GM12873 (cell line): ENCODE data around the gene TSPAN9.

ENCODE experiments used
- TF ChIP-seq, protein P1 (sequence below): IDR thresholded peaks from 2 replicates; pipeline ENCODE4 v1.5.1; 2012; ENCODE audit warnings: low read depth, mild to moderate bottlenecking, moderate library complexity, low read length, control low read depth; ENCODE audit not compliant: insufficient read depth; ENCODE audit errors: missing control alignments

Gene TSPAN9, protein sequence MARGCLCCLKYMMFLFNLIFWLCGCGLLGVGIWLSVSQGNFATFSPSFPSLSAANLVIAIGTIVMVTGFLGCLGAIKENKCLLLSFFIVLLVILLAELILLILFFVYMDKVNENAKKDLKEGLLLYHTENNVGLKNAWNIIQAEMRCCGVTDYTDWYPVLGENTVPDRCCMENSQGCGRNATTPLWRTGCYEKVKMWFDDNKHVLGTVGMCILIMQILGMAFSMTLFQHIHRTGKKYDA

DNA sequence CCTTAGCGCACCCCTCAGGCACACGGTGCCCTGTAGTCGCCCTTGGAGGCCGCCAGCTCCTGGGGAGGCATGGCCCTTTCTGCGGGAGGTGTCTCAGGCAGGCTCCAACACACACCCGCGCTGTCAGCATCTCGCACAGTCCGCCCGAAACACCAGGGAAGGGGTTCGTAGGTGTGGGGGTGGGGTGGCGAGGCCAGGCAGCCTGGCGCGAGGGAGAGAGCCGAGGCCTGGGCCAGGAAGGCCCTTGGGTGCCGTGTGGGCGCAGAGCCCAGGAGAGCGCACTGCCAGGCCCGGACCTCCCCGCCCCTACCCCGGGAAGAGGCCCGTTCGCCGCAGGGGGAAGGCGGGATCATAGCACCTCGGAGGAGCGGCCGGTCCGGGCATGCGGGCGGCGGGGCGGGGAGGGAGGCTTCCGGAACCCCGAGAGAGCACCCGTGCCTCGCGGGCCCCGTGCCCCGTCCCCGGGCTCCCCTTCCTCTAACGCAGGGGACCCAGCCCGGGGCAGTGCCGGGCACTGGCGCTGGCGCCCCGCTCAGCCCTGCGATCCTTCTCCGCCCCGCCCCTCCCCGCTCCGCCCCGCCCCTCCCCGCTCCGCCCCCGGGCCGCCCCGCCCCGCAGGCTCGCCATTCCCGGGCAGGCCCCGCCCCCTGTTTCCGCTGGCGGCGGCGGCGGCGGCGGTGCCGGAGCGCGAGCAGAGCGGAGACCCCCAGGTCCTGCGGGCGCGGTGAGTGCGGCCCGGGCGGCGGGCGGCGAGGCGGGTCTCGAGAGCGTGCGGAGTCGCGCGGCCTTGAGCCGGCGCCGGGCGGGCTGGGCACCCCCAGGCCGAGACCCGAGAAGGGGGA, at the start of gene TSPAN9:
TSS of gene TSPAN9 (plus strand) at position 650 of the 842 bp plus-strand sequence. CDS start 123,815 bp downstream, outside the sequence.
- TF ChIP-seq, protein P1, sequence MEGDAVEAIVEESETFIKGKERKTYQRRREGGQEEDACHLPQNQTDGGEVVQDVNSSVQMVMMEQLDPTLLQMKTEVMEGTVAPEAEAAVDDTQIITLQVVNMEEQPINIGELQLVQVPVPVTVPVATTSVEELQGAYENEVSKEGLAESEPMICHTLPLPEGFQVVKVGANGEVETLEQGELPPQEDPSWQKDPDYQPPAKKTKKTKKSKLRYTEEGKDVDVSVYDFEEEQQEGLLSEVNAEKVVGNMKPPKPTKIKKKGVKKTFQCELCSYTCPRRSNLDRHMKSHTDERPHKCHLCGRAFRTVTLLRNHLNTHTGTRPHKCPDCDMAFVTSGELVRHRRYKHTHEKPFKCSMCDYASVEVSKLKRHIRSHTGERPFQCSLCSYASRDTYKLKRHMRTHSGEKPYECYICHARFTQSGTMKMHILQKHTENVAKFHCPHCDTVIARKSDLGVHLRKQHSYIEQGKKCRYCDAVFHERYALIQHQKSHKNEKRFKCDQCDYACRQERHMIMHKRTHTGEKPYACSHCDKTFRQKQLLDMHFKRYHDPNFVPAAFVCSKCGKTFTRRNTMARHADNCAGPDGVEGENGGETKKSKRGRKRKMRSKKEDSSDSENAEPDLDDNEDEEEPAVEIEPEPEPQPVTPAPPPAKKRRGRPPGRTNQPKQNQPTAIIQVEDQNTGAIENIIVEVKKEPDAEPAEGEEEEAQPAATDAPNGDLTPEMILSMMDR, result no peak

DNA sequence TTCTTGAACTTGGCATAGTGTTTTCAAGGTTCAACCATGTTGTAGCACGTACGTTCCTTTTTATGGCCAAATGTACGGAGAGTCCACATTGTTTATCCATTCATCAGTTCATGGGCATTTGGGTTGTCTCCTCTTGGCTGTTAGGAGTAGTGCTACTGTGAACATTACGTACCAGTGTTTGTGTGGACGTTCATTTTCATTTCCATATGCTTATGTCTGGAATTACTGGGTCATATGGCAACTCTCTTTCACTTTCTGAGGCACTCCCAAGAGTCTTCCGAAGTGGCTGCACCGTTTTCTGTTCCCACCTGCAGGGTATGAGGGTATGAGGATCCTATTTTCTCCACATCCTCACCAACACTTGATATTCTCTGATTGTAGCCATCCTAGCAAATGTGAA, 49.1 kb upstream of the TSPAN9 start:
- TF ChIP-seq, protein P1, result no peak

DNA sequence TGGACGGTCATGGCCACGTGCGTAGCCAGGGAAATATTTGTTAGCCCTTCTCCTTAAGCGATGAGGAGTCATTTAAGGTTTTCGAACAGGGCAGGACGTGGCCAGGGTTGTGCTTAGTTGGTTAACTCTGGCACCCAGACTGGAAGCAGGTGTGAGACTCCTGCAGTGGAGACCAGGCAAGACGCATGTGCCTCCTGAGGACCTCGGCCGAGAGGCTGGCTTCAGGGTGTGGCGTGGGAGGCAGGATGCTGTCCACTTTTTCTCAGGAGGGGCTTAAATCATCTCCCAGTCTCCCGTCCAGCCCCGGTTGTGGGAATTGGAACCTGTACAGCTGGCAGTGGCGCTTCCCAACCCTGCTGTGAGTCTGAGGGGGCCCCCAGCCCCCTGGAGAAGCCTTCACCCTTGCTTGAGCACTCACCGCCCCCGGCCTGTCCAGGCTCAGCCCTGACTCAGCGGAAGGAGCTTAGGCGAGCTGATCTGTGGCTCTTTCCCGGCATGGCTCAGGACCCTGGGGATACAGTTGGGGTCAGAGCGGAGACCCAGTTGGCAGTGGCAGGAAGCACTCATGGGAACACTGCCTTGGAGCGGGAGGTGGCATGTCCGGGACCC, 46.3 kb upstream of the TSPAN9 start:
- TF ChIP-seq, protein P1, result no peak

DNA sequence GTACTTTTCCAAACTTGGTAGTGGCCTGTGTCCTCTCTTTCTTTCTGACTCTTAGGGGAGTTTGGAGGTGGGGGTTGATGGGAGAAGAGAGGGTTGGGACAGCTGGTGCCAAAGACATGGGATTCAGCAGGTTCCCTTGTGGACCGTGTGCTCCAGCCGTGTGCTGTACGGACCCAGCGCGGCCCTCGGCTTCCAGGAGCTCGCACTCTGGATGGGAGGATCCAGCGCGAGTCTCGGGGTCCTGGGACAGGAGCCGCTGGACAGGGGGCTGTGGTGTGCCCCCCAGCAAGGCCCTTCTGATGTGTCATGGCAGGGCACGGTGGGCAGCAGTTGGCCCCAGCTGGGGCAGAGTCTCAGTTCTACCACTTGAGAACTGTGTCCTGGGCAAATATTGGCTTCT, 45.0 kb upstream of the TSPAN9 start:
- TF ChIP-seq, protein P1, result no peak

DNA sequence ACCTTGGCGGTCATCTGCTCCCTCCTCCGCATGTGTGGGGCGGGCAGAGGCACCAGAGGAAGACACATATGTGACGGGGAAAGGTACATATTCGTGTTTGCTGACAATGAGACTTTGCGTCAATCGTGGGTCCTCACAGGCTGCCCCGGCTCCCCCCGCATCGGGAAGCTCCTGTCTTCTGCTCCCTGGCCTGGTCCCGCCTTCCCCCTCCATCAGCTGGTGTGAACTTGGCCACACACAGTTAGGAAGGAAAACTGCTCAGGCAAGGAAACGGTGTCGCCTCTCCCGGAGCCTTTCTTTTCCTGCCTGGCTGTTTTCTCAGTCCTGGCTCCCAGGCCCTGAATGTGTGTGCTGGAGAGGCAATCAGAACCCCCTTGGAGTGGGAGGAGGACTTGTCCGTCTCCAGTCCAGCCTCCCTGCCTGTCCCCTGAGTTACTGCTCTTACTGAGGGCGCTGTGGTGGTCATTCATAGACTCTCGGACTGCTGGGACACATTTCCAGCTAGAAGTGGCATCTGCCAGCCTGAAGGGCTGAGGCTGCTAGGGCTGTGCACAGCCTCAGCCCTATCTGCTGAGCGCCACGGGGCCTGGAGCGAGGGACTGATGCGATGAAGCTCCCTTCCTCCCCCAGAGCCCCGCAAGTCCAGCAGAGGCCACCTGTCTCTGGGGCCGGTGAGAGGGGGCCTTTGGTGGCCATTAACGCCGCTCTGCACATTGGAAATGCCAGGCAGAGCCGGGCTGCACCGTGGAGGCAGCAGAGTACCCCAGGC, 44.2 kb upstream of the TSPAN9 start:
- TF ChIP-seq, protein P1, result no peak

DNA sequence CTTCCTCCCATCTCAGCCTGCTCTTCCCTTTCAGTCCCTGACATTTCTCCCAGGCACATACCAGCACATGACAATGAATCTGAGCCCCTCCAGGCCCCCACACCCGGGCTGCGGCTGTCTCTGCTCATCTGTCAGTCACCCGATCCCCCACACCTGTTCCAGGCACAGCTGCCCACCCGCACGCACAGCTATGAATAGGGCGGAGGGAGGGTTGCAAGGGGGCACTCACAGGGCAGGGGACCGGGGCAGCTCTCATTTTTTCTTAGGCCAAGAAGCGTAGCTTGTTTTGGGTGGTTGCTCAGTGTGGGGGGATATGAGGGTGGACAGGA, 43.7 kb upstream of the TSPAN9 start:
- TF ChIP-seq, protein P1, result no peak
